UCSD-AML1 (cell line): ENCODE data around the gene GART.
A peak's percentile ranks its signal among the peaks of the same experiment; 100 is the strongest.
"Not testable (repeated sequence)": the region's sequence is repeated elsewhere in the genome, so short reads cannot be mapped to it uniquely, and the experiment has no call there.

Experiments
- DNase-seq: peaks from one replicate; lab custom pipeline; 2025; ENCODE audit not compliant: unreplicated experiment; lab: John Stamatoyannopoulos, UW

The GART gene

DNA sequence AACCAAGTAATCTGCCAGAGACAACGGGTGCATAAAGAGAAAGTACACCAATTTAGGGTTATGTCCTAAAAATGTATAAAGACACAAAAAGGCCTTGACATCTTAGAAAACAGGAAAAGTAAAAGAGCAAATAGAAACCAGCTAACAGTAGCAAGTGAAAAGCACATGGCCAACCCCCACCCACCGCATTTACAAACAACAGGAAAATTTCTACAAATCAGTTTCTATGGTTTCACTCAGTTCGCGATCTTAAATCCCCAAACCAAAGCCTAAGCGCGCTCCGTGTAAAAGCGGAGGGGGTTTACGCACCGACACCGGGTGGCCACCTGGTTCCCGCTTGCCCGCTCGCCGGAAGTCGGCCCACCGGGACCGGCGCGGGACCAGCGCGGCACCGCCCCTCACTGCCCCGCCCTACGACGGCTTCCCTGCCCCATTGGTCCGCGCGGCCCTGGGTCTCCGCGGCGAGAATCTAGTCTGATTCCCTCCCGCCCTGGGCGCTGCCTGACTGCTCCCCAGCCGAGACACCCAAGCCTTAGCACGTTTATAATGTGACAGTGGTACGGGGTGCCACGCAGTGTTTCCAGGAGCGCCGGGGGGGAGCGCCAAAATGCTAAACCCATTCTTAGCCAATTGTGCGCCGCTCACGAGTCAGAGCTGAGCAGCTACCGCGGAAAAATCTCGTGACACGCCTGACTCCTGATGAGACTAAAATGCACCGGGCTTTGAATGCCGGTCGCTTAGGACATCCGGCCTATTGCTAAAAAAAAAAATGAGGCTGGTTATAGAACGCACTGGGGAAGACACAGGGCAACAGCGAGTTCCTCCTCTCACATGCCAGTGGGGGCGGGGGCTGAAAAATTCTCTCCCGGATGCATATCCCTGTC lies at the start of gene GART:
Gene GART (minus strand): TSS at position 362 of the 884 bp plus-strand sequence. CDS start 2,802 bp downstream, outside the sequence.
- DNase-seq: peak; percentile 85

DNA sequence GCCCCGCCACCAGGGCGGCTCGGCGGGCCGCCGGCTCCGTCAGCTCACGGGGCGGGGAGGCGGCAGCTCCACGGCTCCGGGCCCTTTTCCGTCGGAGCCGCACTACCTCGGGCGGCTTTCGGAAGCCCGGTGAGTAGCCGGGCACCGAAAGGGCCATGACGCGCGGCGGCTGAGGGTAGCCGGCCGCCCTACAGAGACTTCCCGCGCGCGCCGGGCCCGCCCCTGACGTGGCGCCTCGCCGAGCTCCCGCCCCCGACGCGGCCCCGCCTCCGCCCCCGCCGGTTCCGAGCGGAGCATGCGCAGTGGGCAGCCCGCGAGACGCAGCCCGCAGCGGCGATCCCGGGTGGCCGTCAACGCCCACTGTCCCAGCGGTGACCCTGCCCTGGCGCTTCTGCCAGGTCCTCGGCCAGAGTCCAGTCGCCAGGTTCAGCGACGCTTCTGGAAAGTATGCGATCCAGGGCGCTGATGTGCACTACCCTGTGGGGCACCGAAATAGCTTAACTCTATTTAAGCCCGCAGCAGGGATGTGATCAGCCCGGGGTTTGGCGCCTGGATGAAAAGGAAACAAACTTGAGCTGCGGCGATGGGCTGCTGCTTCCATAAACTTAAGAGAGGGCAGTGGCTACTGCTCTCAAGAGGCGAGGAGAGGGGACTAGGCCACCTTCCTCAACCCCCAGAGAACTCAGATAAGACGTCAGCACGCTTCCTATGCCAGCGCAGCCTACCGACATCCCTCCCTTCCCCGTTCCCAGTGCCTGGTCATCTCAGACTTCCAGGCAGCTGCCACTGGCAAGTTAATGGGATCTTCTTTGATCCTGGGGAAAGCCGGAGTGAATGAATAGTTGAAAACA lies 46.8 kb upstream of the GART start, which contains the start of gene DONSON:
Gene DONSON (minus strand): TSS at position 200 of the 851 bp plus-strand sequence. CDS start 43 bp downstream, at position 157.
- peak; percentile 91 for DNase-seq

DNA sequence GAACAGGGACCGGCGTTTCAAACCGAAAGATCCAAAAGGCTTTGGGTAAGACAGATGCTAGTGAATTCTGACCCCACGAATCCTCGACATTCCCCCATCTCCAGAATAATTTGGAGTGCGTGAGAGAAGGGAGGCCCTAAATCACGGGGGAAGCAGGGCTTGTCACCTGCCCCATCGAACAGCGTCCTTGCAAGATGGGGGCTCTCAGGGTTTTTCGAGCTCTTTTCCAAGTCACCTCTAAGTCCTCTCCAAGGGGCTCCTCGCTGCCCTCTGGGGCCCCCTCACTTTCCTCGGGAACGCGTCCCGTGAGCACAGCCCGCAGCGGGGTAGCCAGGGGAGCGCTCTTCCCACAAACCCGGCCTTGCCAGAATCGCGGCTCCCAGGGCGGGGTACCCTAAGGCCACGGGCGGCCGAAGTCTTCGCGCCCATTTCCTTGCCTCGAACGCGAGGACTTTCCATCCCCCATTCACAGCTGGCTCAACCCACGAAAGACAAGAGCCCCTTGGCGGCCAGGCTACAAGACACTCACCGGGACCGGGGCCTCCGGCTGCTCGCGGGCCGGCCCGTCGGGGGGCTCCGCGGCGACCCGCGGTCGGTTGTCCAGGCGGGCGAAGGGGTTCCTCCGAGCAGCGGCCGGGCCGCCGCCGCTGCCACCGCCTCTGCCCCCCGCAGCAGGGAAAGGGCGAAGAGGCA lies 46.0 kb upstream of the GART start:
- DNase-seq: peak; percentile 50

DNA sequence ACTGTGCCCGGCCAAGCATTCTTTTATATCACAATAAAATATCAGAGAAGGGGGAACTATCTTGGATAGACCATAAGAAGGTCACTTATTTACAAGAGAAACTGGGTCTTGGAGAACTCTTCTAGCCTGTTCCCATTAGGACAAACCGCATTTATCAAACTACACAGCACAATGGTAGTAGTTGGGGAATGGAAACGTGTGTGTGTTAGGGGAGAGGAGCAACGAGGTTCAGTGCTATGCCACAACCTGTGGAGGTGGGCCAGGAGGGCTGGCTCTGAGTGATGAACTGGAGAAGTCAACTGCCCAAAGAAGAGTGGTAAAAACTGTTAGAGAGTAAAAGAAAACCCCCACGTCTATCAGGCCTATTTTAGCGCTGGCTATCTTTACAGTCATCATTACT lies 45.0 kb upstream of the GART start:
- DNase-seq: no peak

DNA sequence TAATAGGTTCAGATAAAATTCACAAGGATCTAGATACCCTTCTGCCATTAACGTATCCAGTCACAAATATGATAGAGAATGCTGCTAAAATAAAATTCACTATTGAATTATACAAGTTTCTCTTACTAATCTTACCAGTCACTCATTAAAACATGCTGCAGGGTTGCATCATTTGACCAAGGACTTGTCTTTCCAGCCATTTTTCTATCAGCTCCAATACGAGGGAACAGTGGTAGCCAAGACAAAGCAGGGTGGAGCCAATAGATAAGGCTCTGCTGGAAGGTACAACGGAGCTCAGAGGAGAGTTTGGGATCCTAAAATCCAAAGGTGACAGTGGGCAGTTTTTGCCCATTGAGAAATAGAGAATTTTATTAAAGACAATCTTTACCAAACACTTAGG lies 42.5 kb upstream of the GART start:
- no peak for DNase-seq

DNA sequence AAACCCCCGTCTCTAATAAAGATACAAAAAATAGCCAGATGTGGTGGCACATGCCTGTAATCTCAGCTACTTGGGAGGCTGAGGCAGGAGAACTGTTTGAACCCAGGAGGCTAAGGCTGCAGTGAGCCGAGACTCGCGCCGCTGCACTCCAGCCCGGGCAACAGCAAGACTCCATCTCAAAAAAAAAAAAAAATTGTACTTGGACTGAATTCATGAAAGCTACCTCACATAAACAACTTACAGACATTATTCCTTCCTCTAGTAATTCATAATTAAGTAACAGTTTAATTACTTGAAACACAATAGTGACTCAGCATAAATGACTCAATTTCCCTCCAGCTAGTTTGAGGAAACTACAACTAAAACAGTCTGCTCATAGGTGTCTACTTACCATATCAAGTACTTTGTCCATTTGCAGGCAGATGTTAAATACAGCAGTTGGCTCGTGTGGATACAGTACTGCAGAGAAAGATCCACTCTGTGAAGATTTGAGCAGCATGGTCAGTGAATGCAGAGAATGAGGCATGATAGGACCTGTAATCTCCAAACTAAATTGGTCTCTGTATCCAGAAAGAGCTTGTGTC lies 37.1 kb upstream of the GART start:
- no peak for DNase-seq

DNA sequence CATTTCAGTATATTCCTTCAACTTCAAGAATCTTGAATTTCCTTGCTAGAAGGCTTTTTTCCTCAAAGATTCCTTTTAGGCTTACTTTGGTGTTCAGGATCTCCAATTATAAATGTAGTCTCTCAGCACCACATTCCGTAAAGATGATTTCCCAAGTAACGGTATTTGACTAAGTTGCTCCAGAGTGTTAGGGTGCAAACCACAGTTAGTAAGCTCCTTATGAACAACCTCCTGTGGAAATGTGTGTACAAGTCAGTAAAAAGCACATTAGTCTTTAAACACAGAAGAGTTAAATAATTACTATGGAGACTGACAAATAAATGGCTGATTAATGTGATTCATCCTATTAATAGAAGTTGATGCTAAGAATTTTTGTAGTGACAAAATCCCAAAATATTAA lies 36.3 kb upstream of the GART start:
- DNase-seq: no peak

DNA sequence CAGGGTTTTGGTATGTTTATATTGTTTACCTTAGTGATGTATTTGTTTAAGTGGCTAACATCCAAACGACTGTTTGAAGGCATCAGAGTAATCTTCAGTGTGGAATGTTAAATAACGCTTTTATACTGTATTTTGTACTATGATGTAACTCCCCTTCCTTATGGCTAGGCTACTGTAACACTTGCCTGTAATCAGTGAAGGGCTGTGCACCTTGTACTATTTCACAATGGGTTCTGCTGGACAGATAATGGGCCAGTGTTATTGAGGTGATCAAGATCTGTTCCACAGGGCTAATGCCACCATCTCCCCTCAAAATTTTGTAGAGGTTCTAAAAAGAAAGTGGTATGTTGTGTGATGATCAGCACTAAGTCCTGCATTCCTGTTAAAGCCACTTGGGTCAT lies 34.8 kb upstream of the GART start:
- not testable (repeated sequence) for DNase-seq

DNA sequence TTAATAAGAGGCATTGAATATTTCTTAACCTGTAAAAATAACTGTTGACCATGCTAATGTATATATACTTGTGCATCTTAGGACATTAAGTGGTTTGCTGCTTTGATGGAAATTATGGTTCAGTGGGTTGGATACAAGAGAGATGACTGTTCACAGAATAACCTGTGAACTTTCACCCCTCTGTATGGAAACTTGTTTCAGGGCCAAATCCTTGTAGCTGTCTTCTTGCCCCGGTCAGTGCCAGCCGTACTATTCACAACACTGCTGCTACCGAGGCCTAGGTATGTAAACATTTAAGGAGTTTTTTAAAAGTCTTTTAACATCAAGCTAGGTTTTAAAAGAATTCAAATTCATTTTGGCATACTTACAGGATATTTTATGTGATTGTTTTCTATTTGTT lies 30.4 kb upstream of the GART start:
- DNase-seq: no peak

DNA sequence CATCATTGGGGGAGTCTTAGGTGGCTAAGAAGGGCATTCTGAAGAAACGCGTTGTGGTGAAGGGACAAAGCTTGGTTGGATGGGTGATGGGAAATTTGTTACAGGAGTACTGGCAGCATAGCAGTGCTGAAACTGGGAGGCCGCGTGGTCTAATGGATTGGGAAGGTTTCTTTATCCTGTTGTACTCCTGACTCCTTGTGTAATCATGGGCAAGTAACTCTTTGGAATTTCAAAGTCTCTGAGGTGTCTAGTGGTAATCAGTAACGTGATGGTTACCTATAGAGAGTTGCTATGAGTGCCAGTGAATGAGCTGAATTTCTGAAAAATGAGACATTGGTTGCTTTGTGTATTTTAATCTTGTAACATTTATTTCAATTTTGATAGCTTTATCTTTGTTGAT lies 28.1 kb upstream of the GART start:
- DNase-seq: no peak

DNA sequence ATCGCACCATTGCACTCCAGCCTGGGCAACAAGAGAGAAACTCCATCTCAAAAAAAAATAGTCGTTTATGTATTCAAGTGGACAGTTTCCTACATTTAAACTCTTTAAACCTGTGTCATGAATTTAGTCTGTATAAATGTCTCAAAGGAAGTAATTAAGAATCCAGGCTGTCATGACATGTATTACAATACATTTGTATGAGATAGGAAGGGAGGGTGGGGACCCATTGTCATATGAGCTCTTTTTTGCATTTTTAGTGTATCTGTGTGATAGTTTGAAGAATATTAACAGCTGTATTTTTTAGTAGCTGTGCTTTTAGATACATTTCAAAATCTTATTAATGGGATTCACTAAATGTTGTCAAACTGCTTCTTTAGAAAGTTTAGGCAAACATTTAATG lies 26.5 kb upstream of the GART start:
- DNase-seq: no peak

DNA sequence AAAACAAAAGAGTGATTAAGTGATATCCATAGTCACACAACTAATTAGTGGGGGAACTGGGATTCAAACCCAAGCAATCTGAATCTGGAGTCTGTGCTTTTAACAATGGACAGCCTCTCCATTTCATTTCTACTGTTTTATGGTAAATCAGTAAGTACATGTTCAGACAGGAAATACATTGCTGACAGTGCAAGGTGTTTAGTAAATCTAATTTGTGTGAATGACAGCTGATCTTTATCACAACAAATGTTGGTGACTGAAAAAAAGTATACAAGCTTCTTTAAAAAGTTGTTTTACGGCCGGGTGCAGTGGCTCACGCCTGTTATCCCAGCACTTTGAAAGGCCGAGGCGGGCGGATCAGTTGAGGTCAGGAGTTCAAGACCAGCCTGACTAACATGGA lies 26.0 kb upstream of the GART start:
- no peak for DNase-seq

DNA sequence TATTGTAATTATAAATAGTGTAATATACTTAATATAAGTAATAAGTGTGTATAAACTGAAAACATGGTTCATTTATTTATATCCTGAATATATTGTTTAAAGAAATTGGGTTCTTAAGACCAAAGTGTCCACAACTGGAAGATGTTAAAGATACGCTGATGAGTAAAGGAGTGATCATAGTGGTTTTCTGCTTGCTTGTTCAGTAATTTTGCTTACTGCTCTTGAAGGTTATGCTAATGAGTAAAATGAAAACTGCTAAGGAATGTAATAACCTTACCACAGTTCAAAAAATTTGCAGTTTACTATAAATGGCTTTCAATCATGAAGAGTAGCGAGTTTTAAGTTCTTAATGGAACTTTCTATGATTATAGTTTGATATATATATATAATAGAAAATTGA lies 24.6 kb upstream of the GART start:
- no peak for DNase-seq

DNA sequence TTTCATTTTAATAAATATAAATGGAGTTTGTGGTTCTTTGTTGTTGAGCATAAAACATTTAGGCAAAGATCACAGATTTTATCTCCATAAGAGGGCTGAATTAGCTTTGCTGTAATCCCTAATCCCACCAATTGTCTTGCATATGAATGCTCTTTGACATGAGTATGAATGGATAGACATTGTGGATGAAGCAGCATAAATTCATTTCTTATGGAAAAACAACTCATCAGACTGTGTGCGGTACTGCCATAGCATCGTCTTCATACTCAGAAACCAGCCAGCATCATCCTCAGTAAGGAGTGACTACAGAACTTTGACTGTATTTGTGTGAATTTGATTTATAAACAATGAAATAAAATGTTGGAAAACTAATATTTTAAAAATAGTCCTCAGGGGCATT lies 20.5 kb upstream of the GART start:
- no peak for DNase-seq

DNA sequence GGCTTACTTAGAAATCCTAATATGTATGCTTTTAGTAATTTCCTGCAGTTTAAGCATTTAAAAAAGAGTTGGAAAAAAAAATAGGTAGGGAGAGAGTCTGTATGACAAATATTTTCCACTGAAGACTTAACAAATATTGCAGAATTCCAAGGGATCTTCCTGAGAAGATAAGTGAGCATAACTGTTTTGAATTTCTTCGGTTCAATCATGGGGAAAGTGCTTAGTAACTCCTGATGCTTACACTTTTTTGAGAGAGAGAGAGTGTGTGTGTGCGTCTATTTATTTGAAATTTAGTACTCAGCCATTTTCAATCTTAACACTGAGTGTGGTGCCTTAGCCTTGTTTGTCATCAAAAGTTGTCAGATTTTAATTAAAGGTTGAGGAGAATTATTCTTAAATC lies 19.5 kb upstream of the GART start:
- DNase-seq: no peak

DNA sequence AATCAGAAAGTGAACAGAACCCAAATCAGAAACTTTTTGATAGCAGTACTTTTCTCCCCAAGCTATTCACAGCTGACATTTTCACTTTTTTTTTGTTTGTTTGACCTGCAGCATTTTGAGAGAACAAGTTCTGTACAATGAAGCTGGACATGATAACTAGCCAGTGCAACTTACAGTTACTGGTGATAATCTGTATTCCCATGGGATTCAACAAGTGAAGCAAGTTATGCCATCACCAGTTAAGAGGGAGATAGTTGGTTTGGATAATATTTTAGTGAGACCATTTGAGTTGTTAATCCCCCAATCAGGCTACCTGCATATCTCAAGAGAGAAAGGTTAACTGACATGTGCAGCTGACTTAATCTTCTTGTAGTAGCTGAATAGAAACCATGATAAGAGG lies 19.0 kb upstream of the GART start:
- DNase-seq: no peak

DNA sequence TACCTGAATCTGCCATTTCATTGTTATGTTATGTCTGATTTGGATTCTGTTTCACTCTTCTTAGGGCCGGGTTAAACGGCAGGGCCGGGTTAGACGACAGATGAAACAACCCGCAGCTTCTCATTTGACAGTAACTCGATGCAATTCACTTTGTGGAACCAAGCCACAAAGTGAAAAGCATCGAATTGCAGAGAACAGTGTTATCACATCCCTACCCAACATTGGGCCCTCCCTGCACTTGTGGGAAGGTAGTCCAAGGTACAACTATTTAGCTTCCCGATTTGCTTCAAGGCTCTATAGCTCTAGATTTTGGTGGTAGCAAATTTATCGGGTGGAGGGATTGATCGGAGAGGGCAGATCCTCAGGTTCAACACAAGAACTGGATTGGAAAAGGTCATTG lies 17.9 kb upstream of the GART start:
- DNase-seq: no peak

DNA sequence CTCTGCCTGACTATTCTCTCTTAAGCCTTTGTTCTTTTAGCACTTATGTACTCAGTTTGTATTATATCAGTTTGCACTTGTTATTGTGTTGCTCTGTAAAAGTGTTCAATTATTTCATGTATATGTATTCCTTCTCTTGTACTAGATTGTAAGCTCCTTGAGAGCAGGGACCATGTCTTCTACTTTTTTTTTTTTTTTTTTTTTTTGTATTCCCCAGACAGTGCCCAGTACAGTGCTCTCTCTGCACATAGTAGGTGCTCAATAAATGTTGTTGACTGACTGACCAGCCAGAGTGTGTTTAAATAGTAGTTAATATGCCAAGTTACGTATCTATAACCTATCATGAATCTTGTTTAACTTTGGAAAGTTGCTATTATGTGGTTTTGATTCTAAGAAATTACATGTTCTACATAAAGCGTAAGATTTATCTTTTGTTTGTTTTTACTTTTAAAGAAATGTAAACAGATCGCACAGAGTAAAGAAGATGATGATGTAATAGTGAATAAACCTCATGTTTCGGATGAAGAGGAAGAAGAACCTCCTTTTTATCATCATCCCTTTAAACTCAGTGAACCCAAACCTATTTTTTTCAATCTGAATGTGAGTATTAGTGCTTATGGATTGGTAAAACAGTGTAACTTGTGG lies 17.0 kb upstream of the GART start:
- no peak for DNase-seq

DNA sequence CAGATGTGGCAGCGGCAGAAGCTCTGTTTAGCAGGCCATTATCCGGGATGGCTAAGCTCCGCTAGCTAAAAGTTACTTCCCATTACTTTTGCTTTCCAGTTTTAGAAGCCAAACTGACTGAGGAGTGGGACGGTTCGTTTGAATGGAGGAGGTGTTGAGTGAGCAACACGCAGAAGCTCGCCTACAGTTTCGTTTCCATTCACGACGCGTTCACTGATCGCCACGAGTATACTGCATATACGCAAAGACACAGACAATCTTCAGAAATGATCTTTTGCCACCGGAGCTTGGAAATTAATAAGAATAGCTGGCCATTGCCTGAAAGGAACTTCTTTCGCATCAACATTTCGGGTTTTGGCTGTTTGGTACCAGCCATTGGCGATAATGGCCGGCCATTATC lies 15.5 kb upstream of the GART start:
- DNase-seq: no peak

DNA sequence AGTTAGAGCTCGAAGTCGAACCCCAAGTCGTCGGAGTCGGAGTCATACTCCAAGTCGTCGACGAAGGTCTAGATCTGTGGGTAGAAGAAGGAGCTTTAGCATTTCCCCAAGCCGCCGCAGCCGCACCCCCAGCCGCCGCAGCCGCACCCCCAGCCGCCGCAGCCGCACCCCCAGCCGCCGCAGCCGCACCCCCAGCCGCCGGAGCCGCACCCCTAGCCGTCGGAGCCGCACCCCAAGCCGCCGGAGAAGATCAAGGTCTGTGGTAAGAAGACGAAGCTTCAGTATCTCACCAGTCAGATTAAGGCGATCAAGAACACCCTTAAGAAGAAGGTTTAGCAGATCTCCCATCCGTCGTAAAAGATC lies 13.0 kb upstream of the GART start:
- DNase-seq: no peak
